Measurements from ENCODE around the gene SETD5.

Gene SETD5

DNA sequence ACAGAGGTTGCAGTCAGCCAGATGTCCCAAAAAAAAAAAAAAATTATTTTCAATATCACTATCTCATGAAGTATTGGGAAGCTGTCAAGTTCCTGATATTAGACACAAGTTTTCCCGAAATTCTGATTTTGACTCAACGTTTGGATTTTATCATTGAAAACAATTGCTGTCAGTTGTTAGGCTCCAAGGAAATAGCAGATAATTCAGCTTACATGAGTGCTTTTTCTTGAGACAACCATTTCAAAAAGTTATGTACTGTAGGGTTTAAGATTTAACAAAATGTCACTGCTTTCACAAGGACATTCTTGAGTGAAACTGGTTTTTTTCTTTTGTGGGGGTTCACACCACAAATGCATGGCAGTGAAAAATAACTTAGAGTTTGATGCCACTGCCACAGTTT, 9.3 kb upstream of the SETD5 start:
- DNase-seq = no peak

DNA sequence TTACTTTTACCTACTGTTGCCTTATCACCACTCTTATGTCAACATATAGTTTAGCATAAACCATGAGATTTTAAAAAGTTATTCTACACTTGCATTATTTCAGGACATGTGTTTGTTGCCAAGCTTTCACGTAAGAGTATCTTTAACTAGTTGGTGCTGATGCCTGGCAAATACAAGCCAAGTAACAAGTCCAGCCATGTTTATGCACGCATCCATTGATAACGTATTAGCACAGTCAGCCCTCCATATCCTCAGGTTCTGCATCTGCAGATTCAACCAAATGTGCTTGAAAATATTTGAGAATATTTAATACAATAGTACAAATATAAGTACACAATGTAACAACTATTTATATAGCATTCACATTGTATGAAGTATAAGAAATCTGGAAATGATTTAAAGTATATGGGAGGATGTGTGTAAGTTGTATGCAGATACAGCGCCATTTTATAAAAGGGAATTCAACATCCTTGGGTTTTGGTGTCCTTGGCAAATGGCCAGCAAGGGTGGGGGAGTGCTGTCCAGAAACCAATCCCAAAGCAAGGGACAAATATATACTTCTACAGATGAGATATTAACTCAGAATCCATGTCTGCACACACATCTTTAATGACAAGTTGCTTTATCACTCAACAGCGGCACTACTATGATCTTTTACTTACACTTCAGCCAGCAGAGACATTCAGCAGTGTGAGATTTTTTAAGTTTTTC, 8.7 kb upstream of the SETD5 start:
- DNase-seq = no peak

DNA sequence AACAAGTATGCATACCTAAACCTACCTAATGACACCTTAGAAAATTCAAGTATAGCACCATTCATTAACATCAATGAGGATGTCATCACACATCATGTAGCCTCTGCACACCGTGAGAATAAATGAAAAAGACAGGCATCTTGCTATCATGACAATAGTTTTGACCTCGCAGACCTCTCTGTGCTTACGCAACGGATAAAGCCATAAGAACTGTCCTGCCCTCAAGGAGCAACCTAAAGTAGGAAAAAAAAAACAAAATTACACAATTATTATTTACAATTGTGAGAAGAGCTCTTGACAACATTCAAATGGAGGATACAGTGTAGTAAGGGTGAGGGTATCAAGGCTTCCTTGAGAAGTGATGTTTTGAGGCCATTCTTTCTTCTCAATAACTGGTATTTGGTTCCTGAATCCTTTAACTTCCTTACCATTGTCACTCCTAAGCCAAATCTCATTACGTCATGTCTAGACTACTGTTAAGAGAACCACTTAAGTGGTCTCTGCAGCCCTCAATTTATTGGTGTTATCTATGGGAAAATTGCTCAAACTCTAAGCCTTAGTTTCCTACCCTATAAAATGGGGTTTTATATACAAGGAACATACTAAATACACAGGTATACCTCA, 7.0 kb upstream of the SETD5 start:
- DNase-seq = no peak

DNA sequence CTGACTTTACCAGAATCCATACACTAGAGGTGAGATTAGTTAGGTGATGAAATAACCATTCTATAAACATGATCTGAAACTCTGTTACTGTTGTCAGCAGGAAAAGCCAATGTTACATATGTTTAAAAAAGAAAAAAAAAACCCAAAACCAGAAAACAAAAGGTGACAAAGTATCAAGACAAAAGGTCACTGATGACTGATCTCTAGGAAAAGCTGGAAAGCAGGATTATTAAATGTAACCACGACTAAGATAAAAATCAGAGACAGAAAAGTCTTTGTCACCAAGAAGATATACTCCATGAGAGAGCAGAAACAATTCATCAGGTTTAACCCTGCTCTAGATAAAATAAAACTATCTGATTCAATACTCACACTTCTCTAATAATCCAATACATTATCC, 5.4 kb upstream of the SETD5 start:
- DNase-seq = no peak

DNA sequence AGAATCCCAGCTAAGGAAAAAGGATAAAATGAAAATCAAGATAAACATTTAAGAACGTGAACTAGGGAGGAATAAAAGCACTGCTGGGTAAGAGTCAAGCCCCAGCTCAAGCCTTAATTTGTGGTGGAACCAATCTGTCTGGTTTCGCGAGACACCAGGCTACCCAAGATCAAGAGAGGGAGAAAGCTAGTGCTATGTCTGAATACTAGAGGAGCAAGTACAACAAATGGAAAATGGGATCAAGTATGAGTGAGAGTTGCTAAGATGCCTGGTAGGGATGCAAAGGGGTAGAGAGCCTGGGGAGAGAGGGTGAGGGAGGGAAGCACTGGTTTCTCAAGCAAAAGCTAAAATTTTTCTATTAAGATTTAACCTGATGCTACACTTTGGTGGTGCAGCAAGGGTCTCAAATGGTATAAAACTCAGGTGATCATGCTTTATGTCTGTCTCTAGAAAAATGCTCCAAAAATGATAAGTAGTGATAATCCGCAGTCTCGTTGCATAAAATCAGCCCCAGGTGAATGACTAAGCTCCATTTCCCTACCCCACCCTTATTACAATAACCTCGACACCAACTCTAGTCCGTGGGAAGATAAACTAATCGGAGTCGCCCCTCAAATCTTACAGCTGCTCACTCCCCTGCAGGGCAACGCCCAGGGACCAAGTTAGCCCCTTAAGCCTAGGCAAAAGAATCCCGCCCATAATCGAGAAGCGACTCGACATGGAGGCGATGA, 1.7 kb upstream of the SETD5 start:
- no peak for DNase-seq

DNA sequence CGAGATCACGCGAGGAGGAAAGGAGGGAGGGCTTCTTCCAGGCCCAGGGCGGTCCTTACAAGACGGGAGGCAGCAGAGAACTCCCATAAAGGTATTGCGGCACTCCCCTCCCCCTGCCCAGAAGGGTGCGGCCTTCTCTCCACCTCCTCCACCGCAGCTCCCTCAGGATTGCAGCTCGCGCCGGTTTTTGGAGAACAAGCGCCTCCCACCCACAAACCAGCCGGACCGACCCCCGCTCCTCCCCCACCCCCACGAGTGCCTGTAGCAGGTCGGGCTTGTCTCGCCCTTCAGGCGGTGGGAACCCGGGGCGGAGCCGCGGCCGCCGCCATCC, 1.1 kb upstream of the SETD5 start:
- peak; percentile 100 for DNase-seq

DNA sequence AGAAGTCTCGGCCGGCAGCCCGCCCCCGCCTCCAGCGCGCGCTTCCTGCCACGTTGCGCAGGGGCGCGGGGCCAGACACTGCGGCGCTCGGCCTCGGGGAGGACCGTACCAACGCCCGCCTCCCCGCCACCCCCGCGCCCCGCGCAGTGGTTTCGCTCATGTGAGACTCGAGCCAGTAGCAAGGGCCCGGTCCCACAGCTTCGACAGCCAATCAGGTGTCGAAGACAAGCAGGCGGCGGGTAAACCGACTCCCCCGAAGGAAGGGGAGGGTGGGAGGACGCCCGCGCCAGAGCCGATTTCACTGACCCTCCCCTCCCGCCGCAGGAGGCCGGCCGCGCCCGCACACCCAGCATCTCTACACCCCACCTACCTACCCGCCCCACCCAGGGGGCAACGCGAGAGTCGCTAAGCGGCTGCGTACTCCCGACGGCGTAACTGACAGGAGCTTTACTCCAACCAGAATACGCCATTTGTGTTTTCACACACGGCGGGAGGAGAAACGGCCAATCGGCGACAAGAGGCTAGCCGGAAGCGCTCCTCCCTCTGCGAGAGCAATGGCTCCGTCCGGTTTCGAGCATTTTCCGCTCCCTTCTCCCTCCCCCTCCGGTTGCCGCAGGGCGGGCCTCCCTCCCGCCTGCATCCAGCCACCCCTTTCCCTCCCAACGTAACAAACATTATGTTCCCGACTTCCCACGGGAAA, 633 bp upstream of the SETD5 start:
- DNase-seq = peak; percentile 99

DNA sequence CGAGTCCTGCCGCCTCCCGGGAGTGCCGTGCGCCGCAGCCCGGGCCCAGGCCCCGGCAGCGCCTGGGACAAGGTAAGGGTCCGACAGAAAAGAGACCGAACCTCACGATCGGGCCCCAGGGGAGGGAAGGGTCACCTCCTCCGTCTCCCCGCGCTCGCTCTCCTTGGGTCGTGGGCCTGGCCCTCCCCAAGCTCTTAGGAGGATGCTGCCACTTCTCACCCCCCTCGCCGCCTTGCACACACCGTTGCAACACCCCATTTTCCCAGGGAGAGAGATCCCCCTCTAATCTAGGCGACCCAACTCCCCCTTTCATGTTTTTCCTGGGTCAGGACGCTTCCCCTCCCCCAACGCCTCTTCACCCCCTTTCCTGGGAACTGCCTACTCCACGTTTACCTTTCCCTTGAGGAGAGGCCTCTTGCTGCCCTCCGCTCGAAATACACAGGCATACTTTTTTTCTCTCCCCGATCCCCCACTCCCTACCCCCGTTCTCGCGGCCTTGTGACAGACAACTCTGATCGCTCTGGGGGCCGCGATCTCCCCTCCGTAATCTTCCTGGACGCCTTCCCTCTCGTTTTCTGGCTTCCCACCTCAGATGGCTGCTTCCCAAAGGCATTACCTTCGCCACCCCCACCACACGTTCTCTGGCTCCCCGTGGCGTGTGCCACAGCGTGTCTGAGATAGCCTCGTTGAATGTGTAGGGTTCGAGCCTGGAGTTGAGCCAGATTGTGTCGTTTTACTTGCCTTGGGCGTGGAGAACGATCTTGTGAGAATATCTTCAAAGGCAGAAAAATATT, 688 bp downstream of the SETD5 start:
- peak; percentile 55 for DNase-seq

DNA sequence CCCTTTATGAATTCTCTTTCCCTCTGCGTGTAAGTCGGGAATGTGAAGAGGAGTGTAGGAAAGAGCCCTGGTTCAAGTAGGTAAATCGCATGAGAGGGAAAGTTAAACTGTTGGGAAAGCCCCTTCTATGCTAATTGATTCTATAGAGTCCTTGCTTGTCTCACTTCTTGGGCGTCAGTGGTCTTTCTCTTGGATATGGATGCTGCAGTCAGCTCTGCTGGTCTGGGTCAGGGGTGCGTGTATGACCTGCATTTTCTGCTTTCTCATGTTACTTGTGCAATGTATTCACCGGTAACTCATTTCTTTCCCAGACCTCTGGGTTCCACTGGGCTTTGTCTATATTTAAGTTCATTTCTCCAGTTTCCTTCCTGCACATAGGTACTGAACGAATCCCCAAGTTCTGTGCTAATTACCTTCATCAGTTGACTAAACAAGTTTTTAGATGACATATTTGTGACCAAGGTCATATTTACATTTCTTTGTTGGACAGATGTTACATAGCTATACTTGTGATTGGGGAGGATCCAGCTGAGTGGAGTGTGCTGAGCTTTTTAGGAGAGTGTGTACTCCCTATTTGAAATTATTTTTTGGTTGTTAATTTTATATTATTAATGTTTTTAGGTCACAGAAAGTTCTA, 1.4 kb downstream of the SETD5 start:
- DNase-seq = peak; percentile 59

DNA sequence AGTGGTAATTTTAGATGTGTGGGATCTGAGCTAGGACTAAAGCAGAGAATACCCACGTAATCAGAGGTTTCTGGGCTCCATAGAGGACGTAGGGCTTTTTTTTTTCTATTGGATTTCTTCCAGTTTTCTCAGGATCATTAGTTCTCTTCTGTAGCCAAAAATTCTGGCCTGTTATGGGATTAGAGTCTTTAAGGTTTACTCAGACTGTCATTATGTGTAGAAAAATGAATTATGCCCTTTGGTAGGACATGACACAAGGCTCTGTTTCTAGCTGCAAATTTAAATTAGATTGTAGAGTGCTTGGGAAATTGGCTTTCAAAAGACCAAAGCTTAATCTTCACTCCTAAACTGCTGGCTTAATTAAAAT, 1.9 kb downstream of the SETD5 start:
- DNase-seq = no peak

DNA sequence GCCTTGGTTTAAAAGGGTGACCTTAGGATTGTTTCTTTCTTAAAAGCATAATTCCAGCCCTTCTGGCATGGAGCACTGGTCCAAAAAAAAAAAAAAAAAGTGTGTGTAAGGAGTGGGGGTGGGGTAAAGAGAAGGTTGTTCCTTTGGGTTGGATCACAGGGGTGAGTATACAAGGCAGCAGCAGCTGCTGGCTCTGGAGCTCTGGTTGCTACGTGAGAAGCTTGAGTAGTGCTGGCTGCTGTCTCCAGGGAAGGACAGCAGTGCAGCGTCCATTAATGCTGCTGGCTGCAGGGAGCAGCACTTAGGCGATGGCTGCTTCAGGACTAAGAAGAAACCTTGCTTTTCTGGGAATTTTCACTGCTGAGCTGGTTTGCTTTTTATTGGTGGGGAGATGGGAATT, 2.3 kb downstream of the SETD5 start:
- peak; percentile 97 for DNase-seq

DNA sequence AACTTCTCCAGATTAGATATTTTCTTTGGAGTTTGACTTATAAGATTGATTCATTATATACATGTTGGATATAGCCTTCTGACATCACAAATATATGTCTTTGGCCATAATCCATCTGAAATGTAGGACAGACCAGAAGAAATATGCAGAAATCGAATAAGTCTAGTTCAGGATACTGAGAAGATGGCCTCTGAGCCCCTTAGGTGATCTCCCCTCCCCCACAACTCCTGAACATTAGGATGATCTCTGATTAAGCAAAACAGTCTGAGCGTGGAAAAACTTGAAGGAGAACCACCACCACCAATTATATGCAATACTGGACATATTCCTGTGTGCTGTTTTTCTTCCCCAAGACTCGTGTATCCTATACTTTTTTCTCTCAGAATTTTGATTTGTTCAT, 3.2 kb downstream of the SETD5 start:
- no peak for DNase-seq

DNA sequence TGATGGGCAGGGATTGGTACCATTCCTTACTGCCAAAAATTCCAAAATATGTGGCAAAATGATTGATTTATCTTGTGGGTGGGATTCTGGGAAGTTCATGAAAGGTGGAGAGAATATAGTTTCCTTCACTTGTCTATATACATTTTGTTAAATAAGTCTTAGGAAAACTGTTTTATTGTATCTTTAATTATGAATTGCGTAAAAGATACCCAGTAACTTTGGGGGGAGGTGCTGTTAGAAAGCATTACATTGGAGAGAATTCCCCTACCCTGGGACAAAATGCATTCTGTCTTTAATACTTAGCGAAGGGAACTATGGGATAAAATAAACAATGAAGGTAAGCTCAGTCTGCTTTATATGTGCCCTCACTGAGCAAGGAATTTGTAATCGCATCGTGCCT, 4.6 kb downstream of the SETD5 start:
- no peak for DNase-seq

DNA sequence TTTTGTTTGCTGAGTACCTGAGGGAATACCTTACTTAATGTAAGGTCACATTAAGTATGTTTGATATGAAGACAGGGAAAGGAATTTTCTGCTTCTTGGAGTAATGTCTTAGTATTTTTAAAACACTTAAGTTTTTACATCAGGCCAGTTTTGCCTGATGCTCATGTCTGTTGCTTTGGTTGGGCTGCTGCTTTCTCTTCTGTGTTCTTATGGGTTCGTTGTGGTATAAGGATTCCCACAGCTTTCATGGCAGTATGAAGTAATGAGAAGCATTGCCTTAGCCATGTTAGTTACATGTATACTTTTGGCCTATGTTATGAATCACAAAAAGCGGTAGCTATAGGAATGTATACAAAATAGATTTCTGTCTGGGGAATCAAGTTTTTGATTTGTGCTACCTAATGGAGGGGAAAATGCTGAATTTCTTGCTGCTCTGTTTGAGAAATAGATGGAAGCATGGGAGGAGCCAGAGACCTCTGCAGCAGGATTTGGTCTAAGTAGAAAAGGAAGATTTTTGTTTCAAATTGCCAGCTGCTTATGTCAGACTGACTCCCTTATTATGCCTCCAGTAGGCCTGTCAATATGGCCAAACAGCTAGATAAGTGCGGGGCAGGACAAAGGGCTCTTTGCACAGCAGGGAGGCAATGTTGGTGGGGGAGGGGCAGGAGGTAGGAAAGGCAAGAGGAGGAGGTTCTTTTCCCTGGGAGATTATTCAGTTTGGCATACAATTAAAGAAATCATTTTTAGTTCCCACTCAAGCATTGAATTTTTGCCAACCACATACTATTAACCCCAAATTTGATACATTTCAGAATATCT, 5.2 kb downstream of the SETD5 start:
- DNase-seq = peak; percentile 92

DNA sequence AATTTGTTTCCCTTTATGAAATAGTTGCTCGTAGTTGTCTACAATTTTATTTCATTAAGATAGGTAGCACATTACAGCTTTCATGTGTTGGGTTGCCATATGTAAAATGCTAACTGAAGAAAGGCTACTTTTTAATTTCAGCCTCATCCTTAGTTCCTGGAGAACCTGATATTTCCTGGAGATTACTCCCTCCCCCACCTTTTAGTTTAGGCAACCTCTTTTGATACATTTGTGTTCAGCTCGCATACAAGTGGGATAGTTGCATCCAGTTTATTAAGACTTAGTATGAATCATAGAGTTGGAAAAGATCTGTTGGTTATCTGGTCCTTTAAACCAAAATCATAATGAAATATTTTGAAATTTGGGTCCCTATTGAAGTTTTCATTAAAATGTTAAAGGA, 6.0 kb downstream of the SETD5 start:
- no peak for DNase-seq

DNA sequence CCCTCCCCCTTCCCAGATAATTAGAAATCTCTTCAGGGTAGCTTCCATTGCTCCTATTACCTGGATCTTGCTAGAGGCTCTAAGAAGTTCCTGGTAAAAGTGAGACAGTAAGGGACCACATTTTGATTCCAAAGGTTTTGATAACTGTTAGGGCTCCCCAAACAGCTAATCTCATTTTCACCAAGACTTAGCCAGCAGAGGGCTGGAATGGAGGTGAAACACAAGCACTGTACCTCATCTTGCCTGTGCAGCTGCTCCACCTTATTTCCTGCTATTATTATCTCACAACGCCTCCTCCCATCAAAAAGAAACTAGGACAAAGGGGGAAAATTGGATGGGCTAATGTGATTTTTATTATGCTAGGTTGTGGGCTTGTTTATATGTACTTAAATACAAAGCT, 7.3 kb downstream of the SETD5 start:
- no peak for DNase-seq

DNA sequence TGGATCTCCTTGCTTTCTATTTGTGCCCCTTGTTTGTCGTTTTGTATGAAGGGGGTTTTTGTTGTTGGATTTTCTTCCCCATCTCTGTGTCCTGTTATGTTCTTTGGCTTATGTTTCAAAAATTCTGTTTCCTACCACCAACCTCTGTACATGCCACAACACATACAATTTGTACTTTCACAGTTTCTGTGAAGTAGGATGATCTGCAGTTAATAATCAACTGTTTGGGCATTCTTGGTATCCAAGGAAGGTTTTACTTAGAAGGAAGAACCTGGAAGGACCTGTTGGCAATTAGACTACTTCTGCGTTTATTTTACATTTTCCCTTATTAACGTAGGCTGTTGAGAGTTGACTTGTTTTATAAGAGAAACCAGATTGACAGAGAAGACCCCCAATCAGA, 8.3 kb downstream of the SETD5 start:
- no peak for DNase-seq

DNA sequence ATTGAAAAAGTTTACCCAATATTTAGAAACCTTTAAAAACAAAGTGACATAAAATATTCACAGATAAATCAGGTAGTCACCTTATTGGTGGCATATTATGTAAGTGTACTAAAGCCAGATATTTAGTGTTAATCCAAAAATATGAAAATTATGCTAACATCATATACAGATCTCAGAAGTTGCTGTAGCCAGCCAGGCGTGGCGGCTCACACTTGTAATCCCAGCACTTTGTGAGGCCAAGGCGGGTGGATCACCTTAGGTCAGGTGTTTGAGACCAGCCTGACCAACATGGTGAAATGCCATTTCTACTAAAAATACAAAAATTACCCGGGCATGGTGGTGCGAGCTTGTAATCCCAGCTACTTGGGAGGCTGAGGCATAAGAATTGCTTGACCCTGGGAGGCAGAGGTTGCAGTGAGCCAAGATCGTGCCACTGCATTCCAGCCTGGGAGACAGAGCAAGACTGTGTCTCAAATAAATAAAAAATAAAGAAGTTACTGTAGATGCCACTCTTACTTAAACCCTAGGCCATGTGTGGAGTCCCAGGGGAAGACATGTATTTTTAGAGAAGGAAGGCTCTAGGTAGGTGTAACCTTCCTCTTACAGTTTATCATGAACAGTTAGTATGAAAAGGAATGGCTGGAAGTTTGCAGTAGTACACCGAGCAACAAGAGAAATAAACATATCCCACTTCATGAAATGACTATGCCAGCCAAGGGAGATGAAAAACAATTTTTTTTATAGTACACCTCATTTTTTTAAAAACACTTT, 9.6 kb downstream of the SETD5 start:
- DNase-seq = no peak

DNA sequence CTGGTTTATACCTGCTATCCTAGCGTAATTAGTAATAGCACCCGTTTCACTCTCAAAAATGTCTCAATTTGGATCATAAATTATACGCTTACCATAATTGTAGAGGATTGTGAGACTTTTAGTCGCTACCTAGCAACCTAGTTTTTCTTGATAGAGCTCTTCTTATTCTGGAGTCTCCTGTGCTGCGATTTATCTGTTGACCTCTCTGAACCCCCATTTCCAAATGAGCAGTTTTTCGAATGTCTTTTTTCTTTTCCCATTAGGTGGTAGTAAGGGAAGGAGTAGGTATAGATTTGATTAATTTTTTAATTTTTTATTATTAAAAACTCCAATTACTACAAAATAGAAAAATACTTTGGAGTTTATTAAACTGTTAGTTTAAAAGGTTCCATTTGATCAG, 10.6 kb downstream of the SETD5 start:
- no peak for DNase-seq

DNA sequence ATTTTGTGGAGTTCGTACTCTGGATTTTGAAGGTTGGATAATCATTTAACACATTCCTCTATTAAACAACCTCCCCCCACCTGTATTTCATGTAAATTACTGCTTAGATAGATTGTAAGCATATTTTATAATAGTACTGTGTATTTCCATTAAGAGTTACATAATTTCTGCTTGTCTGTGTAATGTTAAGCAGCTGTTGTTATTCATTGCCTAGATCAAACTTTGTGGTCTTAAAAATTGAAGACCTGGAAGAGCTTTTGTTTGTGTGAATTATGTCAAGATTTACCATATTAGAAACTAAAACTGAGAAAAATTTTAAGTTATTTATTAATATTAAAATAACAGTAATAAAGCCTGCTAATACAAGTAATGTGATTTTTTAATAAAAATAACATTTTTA, 11.1 kb downstream of the SETD5 start:
- no peak for DNase-seq
